GM11168 (cell line): ENCODE measurements around the gene MAPT.

Source experiments
- in situ Hi-C: fragments of 300-500 bp; cut with MboI; formaldehyde crosslinking; loops from one replicate; pipeline ENCODE4 v1.12.0; 2022; ENCODE audit warnings: low sequenced_read_pairs; ENCODE audit not compliant: unreplicated experiment

Gene MAPT

GRCh38 chr17:45966606-45967280 is 72.4 kb downstream of the MAPT start:
- in situ Hi-C loops = no loop called here

GRCh38 chr17:45967378-45967777 is 73.0 kb downstream of the MAPT start:
- in situ Hi-C loops = no loop called here

GRCh38 chr17:45968732-45969131 is 74.4 kb downstream of the MAPT start:
- in situ Hi-C loops = no loop called here

- in situ Hi-C loops = no loop called here
Observed at GRCh38 chr17:45969726-45970125, 75.4 kb downstream of the MAPT start.

GRCh38 chr17:45970659-45971058 is 76.3 kb downstream of the MAPT start:
- in situ Hi-C loops = no loop called here

GRCh38 chr17:45971698-45972141 is 77.4 kb downstream of the MAPT start:
- in situ Hi-C loops = no loop called here

GRCh38 chr17:45972531-45972930 is 78.2 kb downstream of the MAPT start:
- in situ Hi-C loops = no loop called here

- in situ Hi-C loops = no loop called here
Observed at GRCh38 chr17:45973099-45973780, 78.9 kb downstream of the MAPT start.

- in situ Hi-C loops = no loop called here
Observed at GRCh38 chr17:45973946-45974859, 79.8 kb downstream of the MAPT start.

- in situ Hi-C loops = no loop called here
Observed at GRCh38 chr17:45974916-45975630, 80.7 kb downstream of the MAPT start.

GRCh38 chr17:45975640-45976295 is 81.4 kb downstream of the MAPT start:
- in situ Hi-C loops = no loop called here

- in situ Hi-C loops = no loop called here
Observed at GRCh38 chr17:45976391-45976754, 82.0 kb downstream of the MAPT start.

GRCh38 chr17:45976755-45977505 is 82.6 kb downstream of the MAPT start:
- in situ Hi-C loops = no loop called here

GRCh38 chr17:45977506-45977824 is 83.1 kb downstream of the MAPT start:
- in situ Hi-C loops = no loop called here

GRCh38 chr17:45977976-45978626 is 83.7 kb downstream of the MAPT start:
- in situ Hi-C loops = no loop called here

GRCh38 chr17:45979137-45979536 is 84.8 kb downstream of the MAPT start:
- in situ Hi-C loops = no loop called here

GRCh38 chr17:45980855-45981254 is 86.5 kb downstream of the MAPT start:
- in situ Hi-C loops = no loop called here

- in situ Hi-C loops = no loop called here
Observed at GRCh38 chr17:45981306-45981705, 87.0 kb downstream of the MAPT start.
